ENCODE data around the gene MRPS12.

GRCh38 chr19:38883286-38883685 is 47.5 kb upstream of the MRPS12 start:
- no peak for TF ChIP-seq EZH2 (IDR thresholded peaks at IDR 0.05; ENCODE audit: insufficient read depth, poor library complexity, severe bottlenecking)
- no peak for TF ChIP-seq EZH2phosphoT487 (IDR thresholded peaks at IDR 0.05; ENCODE audit: insufficient read depth, low read depth)

Data from GM23248 (cell line).